ENCODE measurements around the gene RNASE13.

GRCh38 chr14:21061347-21061668, 26.7 kb upstream of the RNASE13 start:
- TF ChIP-seq, protein P1, sequence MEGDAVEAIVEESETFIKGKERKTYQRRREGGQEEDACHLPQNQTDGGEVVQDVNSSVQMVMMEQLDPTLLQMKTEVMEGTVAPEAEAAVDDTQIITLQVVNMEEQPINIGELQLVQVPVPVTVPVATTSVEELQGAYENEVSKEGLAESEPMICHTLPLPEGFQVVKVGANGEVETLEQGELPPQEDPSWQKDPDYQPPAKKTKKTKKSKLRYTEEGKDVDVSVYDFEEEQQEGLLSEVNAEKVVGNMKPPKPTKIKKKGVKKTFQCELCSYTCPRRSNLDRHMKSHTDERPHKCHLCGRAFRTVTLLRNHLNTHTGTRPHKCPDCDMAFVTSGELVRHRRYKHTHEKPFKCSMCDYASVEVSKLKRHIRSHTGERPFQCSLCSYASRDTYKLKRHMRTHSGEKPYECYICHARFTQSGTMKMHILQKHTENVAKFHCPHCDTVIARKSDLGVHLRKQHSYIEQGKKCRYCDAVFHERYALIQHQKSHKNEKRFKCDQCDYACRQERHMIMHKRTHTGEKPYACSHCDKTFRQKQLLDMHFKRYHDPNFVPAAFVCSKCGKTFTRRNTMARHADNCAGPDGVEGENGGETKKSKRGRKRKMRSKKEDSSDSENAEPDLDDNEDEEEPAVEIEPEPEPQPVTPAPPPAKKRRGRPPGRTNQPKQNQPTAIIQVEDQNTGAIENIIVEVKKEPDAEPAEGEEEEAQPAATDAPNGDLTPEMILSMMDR (IDR thresholded peaks at IDR 0.05 in 2 of 3, conservative IDR thresholded peaks at IDR 0.05 in 1 of 3; ENCODE audit: borderline replicate concordance in 1 of 3, insufficient read depth in 1 of 3, low read depth in 2 of 3, low read length in 2 of 3): no peak
- TF ChIP-seq SP1 (IDR thresholded peaks at IDR 0.05; ENCODE audit: low read depth) (no peak), CEBPB (IDR thresholded peaks at IDR 0.05; ENCODE audit: low read depth) (no peak), POLR2A (IDR thresholded peaks at IDR 0.05; ENCODE audit: borderline replicate concordance, extremely low read depth, insufficient read depth, insufficient read length) (no peak), CBX3 (IDR thresholded peaks at IDR 0.05; ENCODE audit: low read depth) (no peak), YY1 (IDR thresholded peaks at IDR 0.05; ENCODE audit: extremely low read depth, insufficient replicate concordance, low read depth, low read length) (no peak), EZH2phosphoT487 (IDR thresholded peaks at IDR 0.05; ENCODE audit: borderline replicate concordance) (no peak), FOSL1 (IDR thresholded peaks at IDR 0.05; ENCODE audit: low read depth) (no peak), REST (IDR thresholded peaks at IDR 0.05; ENCODE audit: low read depth) (no peak), RAD21 (IDR thresholded peaks at IDR 0.05; ENCODE audit: low read depth) (no peak), EGR1 (IDR thresholded peaks at IDR 0.05; ENCODE audit: low read depth) (no peak), POLR2AphosphoS5 (IDR thresholded peaks at IDR 0.05; ENCODE audit: low read depth, low read length) (no peak)
- TF ChIP-seq, protein P2, sequence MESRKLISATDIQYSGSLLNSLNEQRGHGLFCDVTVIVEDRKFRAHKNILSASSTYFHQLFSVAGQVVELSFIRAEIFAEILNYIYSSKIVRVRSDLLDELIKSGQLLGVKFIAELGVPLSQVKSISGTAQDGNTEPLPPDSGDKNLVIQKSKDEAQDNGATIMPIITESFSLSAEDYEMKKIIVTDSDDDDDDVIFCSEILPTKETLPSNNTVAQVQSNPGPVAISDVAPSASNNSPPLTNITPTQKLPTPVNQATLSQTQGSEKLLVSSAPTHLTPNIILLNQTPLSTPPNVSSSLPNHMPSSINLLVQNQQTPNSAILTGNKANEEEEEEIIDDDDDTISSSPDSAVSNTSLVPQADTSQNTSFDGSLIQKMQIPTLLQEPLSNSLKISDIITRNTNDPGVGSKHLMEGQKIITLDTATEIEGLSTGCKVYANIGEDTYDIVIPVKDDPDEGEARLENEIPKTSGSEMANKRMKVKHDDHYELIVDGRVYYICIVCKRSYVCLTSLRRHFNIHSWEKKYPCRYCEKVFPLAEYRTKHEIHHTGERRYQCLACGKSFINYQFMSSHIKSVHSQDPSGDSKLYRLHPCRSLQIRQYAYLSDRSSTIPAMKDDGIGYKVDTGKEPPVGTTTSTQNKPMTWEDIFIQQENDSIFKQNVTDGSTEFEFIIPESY (IDR thresholded peaks at IDR 0.05; ENCODE audit: extremely low read depth, insufficient replicate concordance, low read length): no peak
- TF ChIP-seq, protein P3, sequence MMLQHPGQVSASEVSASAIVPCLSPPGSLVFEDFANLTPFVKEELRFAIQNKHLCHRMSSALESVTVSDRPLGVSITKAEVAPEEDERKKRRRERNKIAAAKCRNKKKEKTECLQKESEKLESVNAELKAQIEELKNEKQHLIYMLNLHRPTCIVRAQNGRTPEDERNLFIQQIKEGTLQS (IDR thresholded peaks at IDR 0.05): no peak
